K562 (cell line): ENCODE data around the gene SRPK2. TPM values are rescaled to one million over a fixed set of nuclear protein-coding genes. Genes with fewer than 3 reads are reported as not detected.

Experiments
- BHLHE40 ChIP-seq: IDR thresholded peaks from 2 replicates; pipeline ENCODE4 v1.6.1; 2011; ENCODE audit warnings: low read length, improper control_type of control experiment
- CREB1 ChIP-seq, 2 experiments: sonication (generic) in 1 of 2; formaldehyde crosslinking in 1 of 2; IDR thresholded peaks; 2 replicates each; pipeline versions ENCODE4 v1.6.1 to v1.8.0; 2012 to 2022; ENCODE audit warnings: inconsistent platforms in 1 of 2, mild to moderate bottlenecking in 1 of 2, missing genetic modification reagents in 1 of 2, moderate library complexity in 1 of 2
- CTBP1 ChIP-seq: fragments of 450-650 bp; IDR thresholded peaks from 2 replicates; pipeline ENCODE4 v1.6.1; 2016; ENCODE audit warnings: borderline replicate concordance
- EP300 ChIP-seq: IDR thresholded peaks from 2 replicates; pipeline ENCODE4 v1.6.1; 2012; ENCODE audit warnings: low read length, improper control_type of control experiment
- ESRRA ChIP-seq: fragments of 450-650 bp; IDR thresholded peaks from 2 replicates; pipeline ENCODE4 v1.6.1; 2014; ENCODE audit warnings: low read depth, mild to moderate bottlenecking, moderate library complexity, borderline replicate concordance
- GATA2 ChIP-seq: sonication (generic); formaldehyde crosslinking; IDR thresholded peaks from 2 replicates; pipeline ENCODE4 v1.4.0; 2020; ENCODE audit warnings: mild to moderate bottlenecking, missing genetic modification reagents
- ILF3 ChIP-seq: fragments of 450-650 bp; IDR thresholded peaks from 2 replicates; pipeline ENCODE4 v1.6.1; 2018; ENCODE audit warnings: antibody characterized with exemption, mild to moderate bottlenecking, moderate library complexity, borderline replicate concordance
- LEF1 ChIP-seq: fragments of 450-650 bp; IDR thresholded peaks from 2 replicates; pipeline ENCODE4 v1.6.1; 2016; ENCODE audit warnings: mild to moderate bottlenecking
- MAZ ChIP-seq, 2 experiments: fragments of 450-650 bp in 1 of 2; sonication (generic) in 1 of 2; formaldehyde crosslinking; IDR thresholded peaks in 1 of 2; conservative IDR thresholded peaks in 1 of 2; 2 replicates each; pipeline versions ENCODE4 v1.4.0 to v1.5.0; 2020; ENCODE audit warnings: mild to moderate bottlenecking in 1 of 2, missing genetic modification reagents in 1 of 2
- MYC ChIP-seq, 2 experiments: fragments of 250-450 bp in 1 of 2; sonication (Bioruptor Pico) in 1 of 2; IDR thresholded peaks; 2 replicates each; pipeline versions ENCODE4 v1.5.1 to v1.6.1; 2012 to 2021; ENCODE audit warnings: low read depth in 2 of 2, borderline replicate concordance in 1 of 2, improper control_type of control experiment in 1 of 2, low read length in 1 of 2, mild to moderate bottlenecking in 1 of 2, moderate library complexity in 1 of 2
- NCOA4 ChIP-seq: fragments of 450-650 bp; IDR thresholded peaks from 2 replicates; pipeline ENCODE4 v1.6.1; 2018; ENCODE audit warnings: mild to moderate bottlenecking; ENCODE audit not compliant: partially characterized antibody
- NFRKB ChIP-seq: fragments of 450-650 bp; IDR thresholded peaks from 2 replicates; pipeline ENCODE4 v1.6.1; 2016; ENCODE audit warnings: low read depth
- NRF1 ChIP-seq, 2 experiments: fragments of 450-650 bp; IDR thresholded peaks in 1 of 2; conservative IDR thresholded peaks in 1 of 2; 2 replicates each; pipeline ENCODE4 v1.6.1; 2014; ENCODE audit warnings: mild to moderate bottlenecking in 2 of 2
- RAD21 ChIP-seq, 2 experiments: fragments of 250-450 bp in 1 of 2; fragments of 450-650 bp in 1 of 2; sonication (Bioruptor Pico) in 1 of 2; formaldehyde crosslinking in 1 of 2; IDR thresholded peaks in 1 of 2; conservative IDR thresholded peaks in 1 of 2; 2 replicates each; pipeline versions ENCODE4 v1.4.0 to v1.8.0; 2020 to 2022; ENCODE audit warnings: mild to moderate bottlenecking in 2 of 2, moderate library complexity in 1 of 2
- RUNX1 ChIP-seq: sonication (generic); IDR thresholded peaks from 2 replicates; pipeline ENCODE4 v1.6.1; 2016; ENCODE audit warnings: antibody characterized with exemption, low read depth
- SMARCE1 ChIP-seq: fragments of 450-650 bp; IDR thresholded peaks from 2 replicates; pipeline ENCODE4 v1.7.1; 2016; ENCODE audit warnings: mild to moderate bottlenecking
- SOX6 ChIP-seq: fragments of 450-650 bp; IDR thresholded peaks from 2 replicates; pipeline ENCODE4 v1.6.1; 2014; ENCODE audit warnings: mild to moderate bottlenecking
- TCFL5 ChIP-seq: fragments of 250-450 bp; sonication (Bioruptor Pico); conservative IDR thresholded peaks from 2 replicates; pipeline ENCODE4 v1.6.1; 2021; ENCODE audit warnings: mild to moderate bottlenecking, moderate library complexity, matching md5 sums
- ZNF41 ChIP-seq: fragments of 250-450 bp; sonication (Bioruptor Pico); conservative IDR thresholded peaks from 2 replicates; pipeline ENCODE4 v1.4.0; 2020; ENCODE audit warnings: mild to moderate bottlenecking
- ZNF77 ChIP-seq: fragments of 250-450 bp; sonication (Bioruptor Pico); IDR thresholded peaks from 2 replicates; pipeline ENCODE4 v1.5.0; 2020
- polyA plus RNA-seq, 8 experiments: library from polyadenylated mRNA; depleted of rRNA in 4 of 8; stranded (reverse) in 5 of 8; unstranded in 3 of 8; fragments of >200 nt; fragmentation: Nextera tagmentation in 2 of 8; fragmentation: Illumina TruSeq in 1 of 8; extraction: Ambion mirVana in 2 of 8; extraction: Trizol in 1 of 8; gene quantifications; 2 replicates each; pipeline versions ENCODE4 v1.2.1 to v1.2.3, GENCODE V29; 2011 to 2014; ENCODE audit warnings: inconsistent platforms in 1 of 8, missing spikeins in 1 of 8
- total RNA-seq, 7 experiments: library from RNA; depleted of rRNA in 6 of 7; stranded (reverse); fragments of >200 nt in 6 of 7; fragmentation: Illumina TruSeq in 2 of 7; extraction: Trizol in 2 of 7; gene quantifications; 2 replicates each; pipeline versions ENCODE4 v1.2.1 to v1.2.3, GENCODE V29; 2011 to 2021; ENCODE audit warnings: low replicate concordance in 1 of 7
- TF ChIP-seq, protein P1 (sequence below): fragments of 450-650 bp; formaldehyde crosslinking; IDR thresholded peaks from 2 replicates; pipeline ENCODE4 v1.4.0; 2020; ENCODE audit warnings: mild to moderate bottlenecking, moderate library complexity
- TF ChIP-seq, protein P2 (sequence below): fragments of 200-800 bp; sonication (Bioruptor generic); IDR thresholded peaks from 2 replicates; pipeline ENCODE4 v1.6.1; 2016; ENCODE audit warnings: missing genetic modification characterization, missing compliant biosample characterization

SRPK2 gene
- total and polyA plus RNA-seq, 9 of the 15 experiments (the other 6 are each of a cell fraction or from before 2014, with no cell fraction given) = 21.5 to 44.7 (median 33.3) TPM

DNA sequence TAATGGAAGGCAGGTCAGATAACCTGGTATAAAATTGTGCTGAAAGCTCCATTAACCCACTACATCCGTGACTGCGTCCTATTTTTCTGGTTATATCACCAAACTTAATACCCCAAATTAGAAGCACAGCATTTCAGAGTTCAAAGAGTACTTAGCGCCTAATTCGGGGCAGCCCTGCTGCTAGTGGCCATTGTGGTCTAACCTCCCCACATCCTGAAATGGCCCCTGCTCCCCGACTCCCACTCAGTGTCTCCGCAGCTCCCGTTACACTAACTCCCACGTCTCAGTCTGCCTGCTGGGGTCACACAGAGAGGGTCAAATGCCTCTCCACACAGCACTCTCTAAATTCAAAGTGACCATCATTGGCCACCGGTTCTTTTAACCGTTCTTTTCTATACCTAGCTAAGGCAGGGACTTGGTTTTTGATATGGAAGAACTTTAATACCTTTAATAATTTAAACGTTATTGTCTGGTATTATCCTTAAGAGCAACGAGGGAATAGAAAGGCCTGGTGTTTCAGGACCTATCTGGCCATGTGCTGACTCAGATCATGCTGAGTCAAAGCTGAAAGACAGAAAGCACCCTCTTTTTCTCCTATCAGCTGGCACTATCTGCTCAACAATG, 257.6 kb downstream of the SRPK2 start (continued):
- TF ChIP-seq CTBP1 = peak; percentile 44; the same call in 1 of the 2 replicates
- TF ChIP-seq ESRRA = peak; percentile 31; the same call in 1 of the 2 replicates
- no peak for TF ChIP-seq NRF1 (conservative IDR thresholded peaks at IDR 0.05 in 1 of 2, IDR thresholded peaks at IDR 0.05 in 1 of 2)
- TF ChIP-seq, protein P1, sequence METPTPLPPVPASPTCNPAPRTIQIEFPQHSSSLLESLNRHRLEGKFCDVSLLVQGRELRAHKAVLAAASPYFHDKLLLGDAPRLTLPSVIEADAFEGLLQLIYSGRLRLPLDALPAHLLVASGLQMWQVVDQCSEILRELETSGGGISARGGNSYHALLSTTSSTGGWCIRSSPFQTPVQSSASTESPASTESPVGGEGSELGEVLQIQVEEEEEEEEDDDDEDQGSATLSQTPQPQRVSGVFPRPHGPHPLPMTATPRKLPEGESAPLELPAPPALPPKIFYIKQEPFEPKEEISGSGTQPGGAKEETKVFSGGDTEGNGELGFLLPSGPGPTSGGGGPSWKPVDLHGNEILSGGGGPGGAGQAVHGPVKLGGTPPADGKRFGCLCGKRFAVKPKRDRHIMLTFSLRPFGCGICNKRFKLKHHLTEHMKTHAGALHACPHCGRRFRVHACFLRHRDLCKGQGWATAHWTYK (CRISPR knock-in tag) = peak; percentile 22; the same call in 1 of the 2 replicates
- 0 out of 2 replicates have a peak, but pooled peaks have one; percentile 8 for TF ChIP-seq NFRKB
- no peak for TF ChIP-seq ZNF41 (CRISPR knock-in tag)
- TF ChIP-seq RUNX1 = peak; percentile 80; the same call in 1 of the 2 replicates
- TF ChIP-seq, protein P2, sequence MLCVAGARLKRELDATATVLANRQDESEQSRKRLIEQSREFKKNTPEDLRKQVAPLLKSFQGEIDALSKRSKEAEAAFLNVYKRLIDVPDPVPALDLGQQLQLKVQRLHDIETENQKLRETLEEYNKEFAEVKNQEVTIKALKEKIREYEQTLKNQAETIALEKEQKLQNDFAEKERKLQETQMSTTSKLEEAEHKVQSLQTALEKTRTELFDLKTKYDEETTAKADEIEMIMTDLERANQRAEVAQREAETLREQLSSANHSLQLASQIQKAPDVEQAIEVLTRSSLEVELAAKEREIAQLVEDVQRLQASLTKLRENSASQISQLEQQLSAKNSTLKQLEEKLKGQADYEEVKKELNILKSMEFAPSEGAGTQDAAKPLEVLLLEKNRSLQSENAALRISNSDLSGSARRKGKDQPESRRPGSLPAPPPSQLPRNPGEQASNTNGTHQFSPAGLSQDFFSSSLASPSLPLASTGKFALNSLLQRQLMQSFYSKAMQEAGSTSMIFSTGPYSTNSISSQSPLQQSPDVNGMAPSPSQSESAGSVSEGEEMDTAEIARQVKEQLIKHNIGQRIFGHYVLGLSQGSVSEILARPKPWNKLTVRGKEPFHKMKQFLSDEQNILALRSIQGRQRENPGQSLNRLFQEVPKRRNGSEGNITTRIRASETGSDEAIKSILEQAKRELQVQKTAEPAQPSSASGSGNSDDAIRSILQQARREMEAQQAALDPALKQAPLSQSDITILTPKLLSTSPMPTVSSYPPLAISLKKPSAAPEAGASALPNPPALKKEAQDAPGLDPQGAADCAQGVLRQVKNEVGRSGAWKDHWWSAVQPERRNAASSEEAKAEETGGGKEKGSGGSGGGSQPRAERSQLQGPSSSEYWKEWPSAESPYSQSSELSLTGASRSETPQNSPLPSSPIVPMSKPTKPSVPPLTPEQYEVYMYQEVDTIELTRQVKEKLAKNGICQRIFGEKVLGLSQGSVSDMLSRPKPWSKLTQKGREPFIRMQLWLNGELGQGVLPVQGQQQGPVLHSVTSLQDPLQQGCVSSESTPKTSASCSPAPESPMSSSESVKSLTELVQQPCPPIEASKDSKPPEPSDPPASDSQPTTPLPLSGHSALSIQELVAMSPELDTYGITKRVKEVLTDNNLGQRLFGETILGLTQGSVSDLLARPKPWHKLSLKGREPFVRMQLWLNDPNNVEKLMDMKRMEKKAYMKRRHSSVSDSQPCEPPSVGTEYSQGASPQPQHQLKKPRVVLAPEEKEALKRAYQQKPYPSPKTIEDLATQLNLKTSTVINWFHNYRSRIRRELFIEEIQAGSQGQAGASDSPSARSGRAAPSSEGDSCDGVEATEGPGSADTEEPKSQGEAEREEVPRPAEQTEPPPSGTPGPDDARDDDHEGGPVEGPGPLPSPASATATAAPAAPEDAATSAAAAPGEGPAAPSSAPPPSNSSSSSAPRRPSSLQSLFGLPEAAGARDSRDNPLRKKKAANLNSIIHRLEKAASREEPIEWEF (CRISPR knock-in tag) = peak; percentile 55; the same call in 1 of the 2 replicates
- TF ChIP-seq SMARCE1 = peak; percentile 79
- peak; percentile 86 for TF ChIP-seq MYC (IDR thresholded peaks at IDR 0.05; ENCODE audit: low read depth, low read length)
- 0 out of 2 replicates have a peak, but pooled peaks have one; percentile 57 for TF ChIP-seq MYC (CRISPR knock-in tag; IDR thresholded peaks at IDR 0.05; ENCODE audit: borderline replicate concordance, low read depth)
- TF ChIP-seq RAD21 (CRISPR knock-in tag; conservative IDR thresholded peaks at IDR 0.05 in 1 of 2, IDR thresholded peaks at IDR 0.05 in 1 of 2) = no peak
- TF ChIP-seq TCFL5 (CRISPR knock-in tag) = no peak
- peak; percentile 88; the same call in 1 of the 2 replicates for TF ChIP-seq LEF1
- TF ChIP-seq GATA2 (CRISPR knock-in tag) = no peak
- peak; percentile 36 to 39; a peak in 1 of 4 replicates for TF ChIP-seq MAZ (CRISPR knock-in tag; conservative IDR thresholded peaks at IDR 0.05 in 1 of 2, IDR thresholded peaks at IDR 0.05 in 1 of 2)
- no peak for TF ChIP-seq CREB1 (IDR thresholded peaks at IDR 0.05)
- no peak for TF ChIP-seq CREB1 (CRISPR knock-in tag; IDR thresholded peaks at IDR 0.05)
- TF ChIP-seq EP300 = peak; percentile 52; the same call in 1 of the 2 replicates
- TF ChIP-seq ZNF77 (CRISPR knock-in tag) = no peak
- TF ChIP-seq BHLHE40 = peak; percentile 50
- no peak for TF ChIP-seq ILF3
- peak; percentile 24; the same call in 1 of the 2 replicates for TF ChIP-seq SOX6
- TF ChIP-seq NCOA4 = no peak
